GM23248 (cell line): Measurements from ENCODE around the gene GDPD5.

Source experiments
- EZH2 ChIP-seq: fragments of 200-600 bp; sonication (generic); IDR thresholded peaks from 2 replicates; pipeline ENCODE4 v1.6.1; 2018; ENCODE audit warnings: antibody characterized with exemption, mild to moderate bottlenecking; ENCODE audit not compliant: insufficient read depth, poor library complexity, severe bottlenecking
- EZH2phosphoT487 ChIP-seq: fragments of 200-600 bp; sonication (generic); IDR thresholded peaks from 2 replicates; pipeline ENCODE4 v1.6.1; 2018; ENCODE audit warnings: antibody characterized with exemption, moderate library complexity, mild to moderate bottlenecking, low read depth; ENCODE audit not compliant: insufficient read depth

DNA sequence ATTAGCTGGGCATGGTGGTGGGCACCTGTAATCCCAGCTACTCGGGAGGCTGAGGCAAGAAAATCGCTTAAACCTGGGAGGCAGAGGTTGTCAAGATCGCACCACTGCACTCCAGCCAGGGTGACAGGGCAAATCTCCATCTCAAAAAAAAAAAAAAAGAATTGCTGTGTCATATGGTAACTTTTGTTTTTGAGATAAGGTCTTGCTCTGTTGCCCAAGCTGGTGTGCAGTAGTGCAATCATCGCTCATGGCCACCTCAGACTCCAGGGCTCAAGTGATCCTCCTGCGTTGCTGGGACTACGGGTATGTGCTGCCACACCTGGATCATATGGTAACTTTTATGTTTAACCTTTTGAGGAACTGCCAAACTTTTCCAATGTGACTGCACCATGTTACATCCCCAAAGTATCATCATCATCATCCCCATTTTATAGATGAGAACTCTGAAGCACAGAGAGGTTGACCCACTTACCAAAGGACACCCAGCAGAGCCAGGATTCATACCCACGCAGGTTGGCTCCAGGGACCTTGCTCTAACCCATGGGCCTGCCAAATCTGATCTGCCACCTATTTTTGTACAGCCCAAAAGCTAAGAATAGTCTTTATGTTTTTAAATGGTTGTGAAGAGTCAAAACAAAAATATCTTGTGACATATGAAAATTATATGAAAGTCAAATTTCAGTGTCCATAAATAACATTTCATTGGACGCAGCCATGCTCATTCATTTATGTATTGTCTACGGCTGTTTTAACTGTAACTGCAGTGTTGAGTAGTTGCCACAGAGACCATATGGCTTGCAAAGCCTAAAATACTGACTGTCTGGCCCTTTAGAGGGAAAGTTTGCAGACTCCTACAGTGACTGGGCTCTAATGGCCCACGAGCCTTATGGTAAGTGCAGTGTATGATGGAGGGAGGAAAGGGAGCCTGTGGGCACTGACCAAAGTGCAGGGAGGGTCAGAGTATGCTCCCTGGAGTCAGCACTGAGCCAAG, 45.3 kb downstream of the GDPD5 start:
- TF ChIP-seq EZH2, result no peak
- TF ChIP-seq EZH2phosphoT487, result no peak
